B cell (primary cell): ENCODE results near the gene PDE6B. TPM values are rescaled to one million over a fixed set of nuclear protein-coding genes. Genes with fewer than 3 reads are reported as not detected.

Source experiments
- ATAC-seq: fragments of 200-7000 bp; cut with Tn5 transposase; one replicate; pipeline ENCODE4 v1.10.0; 2021; ENCODE audit warnings: low read depth, mild to moderate bottlenecking, moderate number of reproducible peaks, moderate library complexity
- CTCF ChIA-PET: fragments of 350-600 bp; sonication (Branson Sonifier 250); formaldehyde crosslinking; loops from one replicate; lab custom pipeline; 2021; ENCODE audit warnings: antibody characterized with exemption, inconsistent platforms; lab: Charles Lee
- POLR2A ChIA-PET: fragments of 350-600 bp; sonication (Branson Sonifier 250); formaldehyde crosslinking; loops from one replicate; lab custom pipeline; 2021; ENCODE audit warnings: antibody characterized with exemption; lab: Charles Lee
- DNase-seq: peaks from one replicate; pipeline ENCODE4 v3.0.0; 2013
- H2AFZ ChIP-seq: 2 replicates; pipeline ENCODE4 v1.6.1; 2012; ENCODE audit warnings: mild to moderate bottlenecking, low read depth, low read length; ENCODE audit not compliant: insufficient read depth, poor library complexity, severe bottlenecking
- H3K27ac ChIP-seq, 2 donors: 1 replicate in 1 of 2; 2 replicates in 1 of 2; pipeline ENCODE4 v1.5.1; 2012 to 2013; ENCODE audit warnings: low read length in 2 of 2, mild to moderate bottlenecking in 2 of 2, moderate library complexity in 1 of 2
- H3K27me3 ChIP-seq, 4 experiments: fragments of 200-600 bp in 1 of 4; sonication (generic) in 1 of 4; replicated peaks in 1 of 4; 1 replicate in 2 of 4; 2 replicates in 2 of 4; pipeline versions ENCODE4 v1.6.1 to v1.7.0; 2013 to 2016; ENCODE audit warnings: low read length in 3 of 4, mild to moderate bottlenecking in 2 of 4, mixed read lengths in 1 of 4, moderate library complexity in 1 of 4; ENCODE audit not compliant: insufficient read depth in 4 of 4, control insufficient read depth in 3 of 4; ENCODE audit errors: control extremely low read depth in 1 of 4
- H3K36me3 ChIP-seq, 2 experiments: replicated peaks in 1 of 2; 1 replicate in 1 of 2; 2 replicates in 1 of 2; pipeline versions ENCODE4 v1.6.1 to v1.7.1; 2013; ENCODE audit warnings: low read length in 1 of 2; ENCODE audit not compliant: insufficient read depth in 2 of 2, control insufficient read depth in 1 of 2; ENCODE audit errors: control extremely low read depth in 1 of 2, extremely low read depth in 1 of 2
- H3K4me1 ChIP-seq, 2 donors: fragments of 200-600 bp in 1 of 2; sonication (generic) in 1 of 2; 1 replicate in 1 of 2; 2 replicates in 1 of 2; pipeline versions ENCODE4 v1.5.1 to v1.6.1; 2013 to 2017; ENCODE audit warnings: low read length in 2 of 2; ENCODE audit not compliant: control insufficient read depth in 2 of 2, insufficient read depth in 2 of 2
- H3K4me2 ChIP-seq: replicated peaks from 2 replicates; pipeline ENCODE3; 2012; ENCODE audit warnings: mild to moderate bottlenecking, low read depth, low read length; ENCODE audit not compliant: poor library complexity, severe bottlenecking
- H3K4me3 ChIP-seq, 5 experiments: fragments of 200-600 bp in 1 of 5; sonication (generic) in 1 of 5; 1 replicate in 3 of 5; 2 replicates in 2 of 5; pipeline versions ENCODE4 v1.5.1 to v1.7.0; 2011 to 2016; ENCODE audit warnings: low read length in 4 of 5, mild to moderate bottlenecking in 4 of 5, low read depth in 2 of 5, control low read depth in 1 of 5, moderate library complexity in 1 of 5; ENCODE audit not compliant: insufficient read depth in 1 of 5; ENCODE audit errors: control extremely low read depth in 1 of 5, extremely low read depth in 1 of 5
- H3K79me2 ChIP-seq: fragments of 200-600 bp; sonication (generic); one replicate; pipeline ENCODE4 v1.6.0; 2016; ENCODE audit warnings: low read length; ENCODE audit not compliant: control insufficient read depth, insufficient read depth
- H3K9ac ChIP-seq: fragments of 200-600 bp; sonication (generic); 2 replicates; pipeline ENCODE4 v1.6.1; 2017; ENCODE audit warnings: mild to moderate bottlenecking, low read length, moderate library complexity
- H3K9me3 ChIP-seq, 3 donors: one replicate each; pipeline versions ENCODE4 v1.6.1 to v1.7.1; 2013; ENCODE audit warnings: low read length in 2 of 3; ENCODE audit not compliant: control insufficient read depth in 2 of 3, insufficient read depth in 1 of 3; ENCODE audit errors: control extremely low read depth in 1 of 3
- H4K20me1 ChIP-seq: 2 replicates; pipeline ENCODE4 v1.6.0; 2012; ENCODE audit warnings: mild to moderate bottlenecking, low read length; ENCODE audit not compliant: insufficient read depth, control insufficient read depth, poor library complexity, severe bottlenecking
- H3K27ac Mint-ChIP-seq: one replicate; pipeline ENCODE4 v1.8.0; 2021; ENCODE audit warnings: mixed read lengths
- H3K27me3 Mint-ChIP-seq: one replicate; pipeline ENCODE4 v1.8.0; 2021; ENCODE audit warnings: mixed read lengths
- H3K4me1 Mint-ChIP-seq: one replicate; pipeline ENCODE4 v1.8.0; 2021; ENCODE audit warnings: mixed read lengths
- H3K4me3 Mint-ChIP-seq: one replicate; pipeline ENCODE4 v1.8.0; 2021; ENCODE audit warnings: mixed read lengths
- H3K9me3 Mint-ChIP-seq: one replicate; pipeline ENCODE4 v1.8.0; 2022; ENCODE audit warnings: mixed read lengths; ENCODE audit not compliant: insufficient read depth
- EZH2 ChIP-seq: IDR thresholded peaks from 2 replicates; pipeline ENCODE4 v1.6.1; 2012; ENCODE audit warnings: borderline replicate concordance, low read depth, mild to moderate bottlenecking, moderate library complexity, low read length; ENCODE audit not compliant: insufficient read depth, poor library complexity, severe bottlenecking
- WGBS: methylation state at CpG from one replicate; pipeline ENCODE4 v1.1.5; 2013; ENCODE audit warnings: missing lambda C conversion rate; ENCODE audit not compliant: insufficient coverage; 5-methylcytosine and 5-hydroxymethylcytosine counted together
- intact Hi-C: fragments of 100-400 bp; cut with micrococcal nuclease; formaldehyde crosslinking; loops from one replicate; pipeline ENCODE4 v1.10.0; 2022
- polyA plus RNA-seq: library from polyadenylated mRNA; depleted of rRNA; stranded (reverse); fragments of >200 nt; gene quantifications from 2 replicates; pipeline ENCODE4 v1.2.3, GENCODE V29; 2012
- total RNA-seq, 2 donors: library from RNA; stranded (reverse); fragments of 120-200 nt in 1 of 2; gene quantifications; 1 replicate in 1 of 2; 2 replicates in 1 of 2; pipeline versions ENCODE4 v1.2.3 to v1.2.4, GENCODE V29; 2013 to 2022
- TF ChIP-seq, protein P1 (sequence below): fragments of 200-600 bp; IDR thresholded peaks from one replicate; pipeline ENCODE4 v1.8.0; 2022; ENCODE audit warnings: antibody characterized with exemption, mild to moderate bottlenecking

The PDE6B gene
- total and polyA plus RNA-seq, 2 donors (not counting 1 experiment from before 2014, with no cell fraction given), result 20.0 to 25.2 TPM

- H3K27ac ChIP-seq, result no peak overlapping the region
- peaks cover 0 to 10% (median 0%) of the 10 kb centered on the region in 3 donors for H3K9me3 ChIP-seq
- H3K36me3 ChIP-seq, result no peaks in the 10 kb centered on the region
- POLR2A ChIA-PET, result no interaction called here
- H3K9ac ChIP-seq, result peak overlapping the region; percentile 54
- CTCF ChIA-PET, result no interaction called here
- H3K27me3 ChIP-seq, result peaks cover 0 to 2% (median 0%) of the 10 kb centered on the region in 4 experiments
- H4K20me1 ChIP-seq, result no peaks in the 10 kb centered on the region
- WGBS, result 54% methylated on average over 13 of the region's 17 CpGs
- ATAC-seq (peak; percentile 7), DNase-seq (peak; percentile 44)
- Mint-ChIP-seq H3K27ac (peak overlapping the region; percentile 76), H3K4me1 (peaks cover 33% of the 10 kb centered on the region), H3K9me3 (no peaks in the 10 kb centered on the region), H3K27me3 (peaks cover 7% of the 10 kb centered on the region), H3K4me3 (peak overlapping the region; percentile 71)
- peak overlapping the region; percentile 93 for H3K4me2 ChIP-seq
- peak overlapping the region in 4 of 5 experiments; percentile 49 to 62 (median 53) for H3K4me3 ChIP-seq
- H3K79me2 ChIP-seq, result peaks cover 1% of the 10 kb centered on the region
- peaks cover 24 to 39% of the 10 kb centered on the region in 2 donors for H3K4me1 ChIP-seq
- TF ChIP-seq, protein P1, sequence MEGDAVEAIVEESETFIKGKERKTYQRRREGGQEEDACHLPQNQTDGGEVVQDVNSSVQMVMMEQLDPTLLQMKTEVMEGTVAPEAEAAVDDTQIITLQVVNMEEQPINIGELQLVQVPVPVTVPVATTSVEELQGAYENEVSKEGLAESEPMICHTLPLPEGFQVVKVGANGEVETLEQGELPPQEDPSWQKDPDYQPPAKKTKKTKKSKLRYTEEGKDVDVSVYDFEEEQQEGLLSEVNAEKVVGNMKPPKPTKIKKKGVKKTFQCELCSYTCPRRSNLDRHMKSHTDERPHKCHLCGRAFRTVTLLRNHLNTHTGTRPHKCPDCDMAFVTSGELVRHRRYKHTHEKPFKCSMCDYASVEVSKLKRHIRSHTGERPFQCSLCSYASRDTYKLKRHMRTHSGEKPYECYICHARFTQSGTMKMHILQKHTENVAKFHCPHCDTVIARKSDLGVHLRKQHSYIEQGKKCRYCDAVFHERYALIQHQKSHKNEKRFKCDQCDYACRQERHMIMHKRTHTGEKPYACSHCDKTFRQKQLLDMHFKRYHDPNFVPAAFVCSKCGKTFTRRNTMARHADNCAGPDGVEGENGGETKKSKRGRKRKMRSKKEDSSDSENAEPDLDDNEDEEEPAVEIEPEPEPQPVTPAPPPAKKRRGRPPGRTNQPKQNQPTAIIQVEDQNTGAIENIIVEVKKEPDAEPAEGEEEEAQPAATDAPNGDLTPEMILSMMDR, result no peak
- TF ChIP-seq EZH2, result no peak
- intact Hi-C loops, result no loop called here
- H2AFZ ChIP-seq, result peak overlapping the region; percentile 76
Measured at GRCh38 chr4:680551-680927, 55.2 kb downstream of the PDE6B start.

DNA sequence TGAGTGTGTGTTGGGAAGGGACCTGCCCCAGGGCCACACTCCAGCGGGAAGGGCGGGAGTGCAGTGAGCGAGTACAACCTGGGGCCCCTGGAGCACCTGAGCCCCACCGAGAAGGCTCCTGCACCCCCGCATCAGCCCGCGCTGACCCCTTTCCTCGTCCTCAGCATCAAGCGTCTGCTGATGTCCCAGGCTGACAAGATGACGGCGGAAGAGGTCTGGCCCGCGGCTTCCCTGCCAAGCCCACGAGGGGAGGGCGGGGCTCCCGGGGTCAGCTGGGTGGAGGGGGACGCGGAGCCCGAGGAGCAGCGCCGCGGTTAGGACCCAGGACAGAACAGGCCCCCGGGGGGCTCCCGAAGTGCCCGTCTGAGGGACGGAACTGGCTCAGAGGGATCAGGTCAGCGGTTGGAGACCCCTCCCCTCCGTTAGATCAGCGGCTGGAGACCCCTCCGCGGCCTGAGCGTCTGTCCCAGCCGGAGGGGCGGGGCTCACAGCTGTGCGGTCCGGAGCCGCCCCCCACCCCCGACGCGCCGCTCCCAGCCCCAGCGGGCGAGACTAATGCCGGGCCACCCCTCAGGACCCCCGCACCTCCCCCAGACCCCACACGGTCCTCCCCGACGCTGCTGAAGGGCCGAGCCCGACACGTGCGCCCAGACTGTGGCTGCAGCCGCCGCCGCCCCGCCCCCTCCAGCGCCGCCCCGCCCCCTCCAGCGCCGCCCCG, 55.7 kb downstream of the PDE6B start:
- Mint-ChIP-seq H3K4me1 (peaks cover 27% of the 10 kb centered on the region), H3K27me3 (peaks cover 8% of the 10 kb centered on the region), H3K27ac (peak overlapping the region; percentile 46), H3K4me3 (peak overlapping the region; percentile 71), H3K9me3 (no peaks in the 10 kb centered on the region)
- Histone ChIP-seq H3K4me1 (peaks cover 18 to 34% of the 10 kb centered on the region in 2 donors), H3K27ac (peak overlapping the region in 1 of 2 donors; percentile 15), H3K4me2 (peak overlapping the region; percentile 93), H3K27me3 (peaks cover 0 to 2% (median 0%) of the 10 kb centered on the region in 4 experiments), H4K20me1 (no peaks in the 10 kb centered on the region), H2AFZ (peak overlapping the region; percentile 76), H3K36me3 (no peaks in the 10 kb centered on the region), H3K9me3 (peaks cover 0 to 10% (median 0%) of the 10 kb centered on the region in 3 donors), H3K4me3 (peak overlapping the region in 4 of 5 experiments; percentile 49 to 62 (median 53)), H3K79me2 (no peaks in the 10 kb centered on the region), H3K9ac (peak overlapping the region; percentile 54)
- no peak for TF ChIP-seq EZH2
- TF ChIP-seq, protein P1, result no peak
- DNase-seq (peak; percentile 72), ATAC-seq (peak; percentile 59)
- 5% methylated on average over 33 of the region's 62 CpGs for WGBS
- ChIA-PET CTCF (no interaction called here), POLR2A (interaction anchor here (0.7 kb wide), 1 partner anchor 24 kb away, joined by 3 read pairs; the partner anchor contains the start of gene PCGF3)
- intact Hi-C loops, result loop anchor here (1.0 kb wide), 1 partner anchor 24 kb away; the partner anchor contains the start of gene PCGF3
